ENCODE data around the gene CASQ2. TPM values are rescaled to one million over a fixed set of nuclear protein-coding genes. Genes with fewer than 3 reads are reported as not detected.
A peak's percentile ranks its signal among the peaks of the same experiment; 100 is the strongest.

The CASQ2 gene
- total RNA-seq = 10 to 100 TPM in 2 of 4 donors, 1 to 10 TPM in 2; 5.9 to 11.2 (median 9.4) TPM

DNA sequence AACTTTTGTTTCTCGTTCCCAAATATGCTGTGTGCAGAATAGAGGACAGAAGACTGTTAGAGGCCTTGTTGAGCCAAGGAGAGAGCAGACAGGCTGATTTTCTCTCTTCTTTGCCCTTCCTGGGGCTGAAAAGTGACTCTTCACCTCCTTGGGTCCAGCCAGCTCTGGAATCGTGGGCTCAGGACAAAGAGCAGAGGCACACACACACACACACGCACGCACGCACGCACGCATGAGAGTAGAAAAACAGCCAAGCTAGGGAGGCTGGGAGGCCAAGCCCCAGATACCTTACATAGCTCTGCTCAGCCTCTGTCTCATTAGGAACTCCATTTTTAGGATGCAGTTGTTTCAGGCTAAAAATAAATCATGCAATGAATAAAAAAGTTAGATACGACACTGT is at the start of gene CASQ2:
TSS of gene CASQ2 (minus strand) at position 166 of the 400 bp plus-strand sequence. CDS start 173 bp downstream, outside the sequence.
- no peaks in the 10 kb centered on the region for H3K9me3 ChIP-seq
- H3K4me3 ChIP-seq = peak within 1 kb of the TSS in 3 of 4 donors; percentile 1 to 11 (median 1)
- H3K27ac ChIP-seq = peak within 1 kb of the TSS; percentile 54 to 68 (median 64)
- H3K36me3 ChIP-seq = no peaks in the 10 kb centered on the region
- H3K27me3 ChIP-seq = no peaks in the 10 kb centered on the region
- 56 to 84% methylated on average over 1 to 8 of the region's 8 CpGs for WGBS, 2 donors (ENCODE audit: low coverage in 1 of 2)
- H3K4me1 ChIP-seq = peaks cover 0 to 11% (median 0%) of the 10 kb centered on the region in 4 donors
- in situ Hi-C loops (cut with MboI; ENCODE audit: low pct_ligation_motif_present in 1 of 4, low pct_unique_long_range_greater_than_20kb in 1 of 4, low sequenced_read_pairs in 3 of 4) (loop anchor here in 2 of 4 donors (10.0 to 25.0 kb wide), 2 partner anchors 54 to 631 kb away; no protein-coding TSS in a partner anchor), intact Hi-C loops (cut with DNase I; ENCODE audit: low total_unique reads) (no loop called here)
- TF ChIP-seq POLR2A (IDR thresholded peaks at IDR 0.05) (peak; percentile 13), POLR2AphosphoS5 (IDR thresholded peaks at IDR 0.05) (peak in 1 of 3 donors; percentile 48), CTCF (IDR thresholded peaks at IDR 0.05) (no peak), EP300 (IDR thresholded peaks at IDR 0.05; ENCODE audit: low read depth) (no peak)
- DNase-seq = no peak

DNA sequence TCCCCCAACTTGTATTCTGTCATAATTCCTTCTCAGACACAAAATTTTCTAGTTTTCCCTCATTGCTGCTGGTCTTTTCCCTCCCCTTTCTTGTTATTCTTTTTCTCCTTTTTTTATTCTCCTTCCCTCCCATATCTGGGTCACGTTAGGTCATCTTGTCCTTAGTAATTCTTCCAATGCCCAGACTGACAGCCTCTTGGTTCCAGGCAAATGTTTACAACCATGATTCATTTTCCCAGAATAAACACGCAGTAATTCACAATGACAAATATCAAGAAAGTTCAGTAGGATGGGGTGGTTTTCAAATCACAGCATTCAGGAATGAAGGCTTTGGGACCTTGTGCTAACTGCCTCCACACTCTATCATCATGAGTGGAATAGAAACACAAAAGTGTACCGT is 47.2 kb upstream of the CASQ2 start:
- TF ChIP-seq CTCF (IDR thresholded peaks at IDR 0.05) (no peak), EP300 (IDR thresholded peaks at IDR 0.05; ENCODE audit: low read depth) (no peak), POLR2A (IDR thresholded peaks at IDR 0.05) (no peak), POLR2AphosphoS5 (IDR thresholded peaks at IDR 0.05) (no peak)
- Histone ChIP-seq H3K4me3 (no peak overlapping the region), H3K27me3 (no peaks in the 10 kb centered on the region), H3K9me3 (no peaks in the 10 kb centered on the region), H3K36me3 (no peaks in the 10 kb centered on the region), H3K27ac (no peak overlapping the region), H3K4me1 (peaks cover 0 to 10% (median 3%) of the 10 kb centered on the region in 4 donors)
- DNase-seq = no peak
- WGBS, 2 donors (ENCODE audit: low coverage in 1 of 2) = 59 to 60% methylated on average over 2 to 3 of the region's 3 CpGs
- intact Hi-C loops (cut with DNase I; ENCODE audit: low total_unique reads) = no loop called here
- in situ Hi-C loops (cut with MboI; ENCODE audit: low pct_ligation_motif_present in 1 of 4, low pct_unique_long_range_greater_than_20kb in 1 of 4, low sequenced_read_pairs in 3 of 4) = no loop called here

- no peak for DNase-seq
- Histone ChIP-seq H3K4me1 (peaks cover 0 to 14% (median 6%) of the 10 kb centered on the region in 4 donors), H3K27me3 (no peaks in the 10 kb centered on the region), H3K4me3 (no peak overlapping the region), H3K9me3 (no peaks in the 10 kb centered on the region), H3K36me3 (no peaks in the 10 kb centered on the region), H3K27ac (no peak overlapping the region)
- in situ Hi-C loops (cut with MboI; ENCODE audit: low pct_ligation_motif_present in 1 of 4, low pct_unique_long_range_greater_than_20kb in 1 of 4, low sequenced_read_pairs in 3 of 4) = no loop called here
- 70 to 73% methylated on average over 4 of the region's 4 CpGs for WGBS, 2 donors (ENCODE audit: low coverage in 1 of 2)
- TF ChIP-seq CTCF (IDR thresholded peaks at IDR 0.05) (no peak), POLR2AphosphoS5 (IDR thresholded peaks at IDR 0.05) (no peak), POLR2A (IDR thresholded peaks at IDR 0.05) (no peak), EP300 (IDR thresholded peaks at IDR 0.05; ENCODE audit: low read depth) (no peak)
- intact Hi-C loops (cut with DNase I; ENCODE audit: low total_unique reads) = no loop called here
Measured at GRCh38 chr1:115814685-115815398, 46.3 kb upstream of the CASQ2 start.

DNA sequence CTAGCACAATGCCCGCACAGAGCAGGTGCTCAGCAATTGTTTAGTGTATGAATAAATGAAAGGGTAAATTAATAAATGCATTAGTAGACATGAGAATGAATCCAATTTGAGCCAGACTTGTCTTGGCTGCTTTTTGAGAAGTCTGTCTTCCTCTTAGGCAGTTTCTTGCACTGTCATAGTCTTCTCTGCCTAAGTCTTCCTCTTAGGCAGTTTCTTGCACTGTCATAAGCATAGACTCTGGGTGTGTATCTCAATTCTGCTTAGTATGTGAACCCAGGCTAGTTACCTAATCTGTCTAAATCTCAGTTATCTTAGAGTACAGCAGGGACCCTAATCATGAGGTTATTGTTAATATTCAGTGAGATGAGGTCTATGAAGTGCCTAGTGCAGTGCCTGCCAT is 45.2 kb upstream of the CASQ2 start:
- DNase-seq = no peak
- in situ Hi-C loops (cut with MboI; ENCODE audit: low pct_ligation_motif_present in 1 of 4, low pct_unique_long_range_greater_than_20kb in 1 of 4, low sequenced_read_pairs in 3 of 4) = no loop called here
- TF ChIP-seq CTCF (IDR thresholded peaks at IDR 0.05) = no peak
- Histone ChIP-seq H3K27me3 (no peaks in the 10 kb centered on the region), H3K4me3 (no peak overlapping the region), H3K9me3 (no peaks in the 10 kb centered on the region), H3K27ac (no peak overlapping the region), H3K36me3 (no peaks in the 10 kb centered on the region), H3K4me1 (peaks cover 0 to 17% (median 7%) of the 10 kb centered on the region in 4 donors)
- 90 to 91% methylated on average over 1 of the region's 1 CpG for WGBS, 2 donors (ENCODE audit: low coverage in 1 of 2)
- intact Hi-C loops (cut with DNase I; ENCODE audit: low total_unique reads) = no loop called here

Measured in transverse colon (tissue), 4 donors.